Subcutaneous adipose tissue (tissue), 4 donors: ENCODE data around the gene BLNK. TPM values are rescaled to one million over a fixed set of nuclear protein-coding genes. Genes with fewer than 3 reads are reported as not detected.

Experiments
- total RNA-seq, 4 donors: library from RNA; depleted of rRNA; stranded (reverse); fragments of >200 nt; gene quantifications; one replicate each; pipeline ENCODE4 v1.1.0, GENCODE V29; 2016
- TF ChIP-seq, protein P1 (sequence below): fragments of 450-650 bp; IDR thresholded peaks from one replicate; pipeline ENCODE4 v1.5.1; 2016; ENCODE audit warnings: low read depth, mild to moderate bottlenecking, control low read depth, antibody characterized with exemption, moderate library complexity

BLNK gene
- total RNA-seq, 4 donors from 2014 or later: 2.1 to 12.6 (median 6.1) TPM

GRCh38 chr10:96211764-96212163, 59.6 kb downstream of the BLNK start:
- TF ChIP-seq, protein P1, sequence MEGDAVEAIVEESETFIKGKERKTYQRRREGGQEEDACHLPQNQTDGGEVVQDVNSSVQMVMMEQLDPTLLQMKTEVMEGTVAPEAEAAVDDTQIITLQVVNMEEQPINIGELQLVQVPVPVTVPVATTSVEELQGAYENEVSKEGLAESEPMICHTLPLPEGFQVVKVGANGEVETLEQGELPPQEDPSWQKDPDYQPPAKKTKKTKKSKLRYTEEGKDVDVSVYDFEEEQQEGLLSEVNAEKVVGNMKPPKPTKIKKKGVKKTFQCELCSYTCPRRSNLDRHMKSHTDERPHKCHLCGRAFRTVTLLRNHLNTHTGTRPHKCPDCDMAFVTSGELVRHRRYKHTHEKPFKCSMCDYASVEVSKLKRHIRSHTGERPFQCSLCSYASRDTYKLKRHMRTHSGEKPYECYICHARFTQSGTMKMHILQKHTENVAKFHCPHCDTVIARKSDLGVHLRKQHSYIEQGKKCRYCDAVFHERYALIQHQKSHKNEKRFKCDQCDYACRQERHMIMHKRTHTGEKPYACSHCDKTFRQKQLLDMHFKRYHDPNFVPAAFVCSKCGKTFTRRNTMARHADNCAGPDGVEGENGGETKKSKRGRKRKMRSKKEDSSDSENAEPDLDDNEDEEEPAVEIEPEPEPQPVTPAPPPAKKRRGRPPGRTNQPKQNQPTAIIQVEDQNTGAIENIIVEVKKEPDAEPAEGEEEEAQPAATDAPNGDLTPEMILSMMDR: no peak

GRCh38 chr10:96208946-96209345, 62.4 kb downstream of the BLNK start:
- TF ChIP-seq, protein P1: no peak

- TF ChIP-seq, protein P1: no peak
These were observed 63.1 kb downstream of the BLNK start for GRCh38 chr10:96208271-96208670.

DNA sequence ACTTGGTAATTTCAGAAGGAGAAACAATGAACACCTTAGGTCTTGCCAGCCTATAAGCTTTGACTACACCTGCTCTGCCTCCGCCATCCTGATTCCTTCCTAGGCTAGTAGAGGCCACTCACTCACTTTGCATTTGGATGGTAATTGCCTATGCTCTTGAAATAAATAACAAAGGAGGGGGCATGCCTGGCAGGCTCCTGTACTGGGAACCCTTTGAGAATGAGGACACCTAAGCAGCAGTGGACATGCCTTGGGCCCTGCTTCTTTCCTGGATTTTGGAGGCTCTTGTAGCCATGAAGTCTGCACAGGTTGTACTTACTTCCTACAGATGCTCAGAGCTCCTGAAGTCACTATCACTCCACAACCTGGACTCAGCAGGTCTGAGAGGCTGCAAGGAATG, 65.8 kb downstream of the BLNK start:
- TF ChIP-seq, protein P1: no peak

DNA sequence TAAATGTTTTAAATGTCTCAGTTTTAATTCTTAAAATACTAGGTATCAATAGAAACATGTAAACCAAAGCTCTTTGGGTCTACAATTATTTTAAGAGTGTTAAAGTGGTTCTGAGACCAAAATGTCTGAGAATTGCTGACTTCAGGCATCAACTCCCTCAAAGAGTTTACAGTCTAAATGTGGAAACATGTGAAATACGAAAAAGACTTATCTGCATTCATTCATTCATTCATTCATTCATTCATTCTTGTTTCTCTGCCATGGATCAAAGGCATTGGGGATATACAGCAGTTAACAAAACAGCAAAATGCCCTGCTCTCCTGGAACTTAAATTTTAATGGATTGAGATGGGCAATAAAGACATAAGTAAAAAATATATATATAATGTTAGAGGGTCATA, 69.8 kb downstream of the BLNK start:
- TF ChIP-seq, protein P1: no peak

DNA sequence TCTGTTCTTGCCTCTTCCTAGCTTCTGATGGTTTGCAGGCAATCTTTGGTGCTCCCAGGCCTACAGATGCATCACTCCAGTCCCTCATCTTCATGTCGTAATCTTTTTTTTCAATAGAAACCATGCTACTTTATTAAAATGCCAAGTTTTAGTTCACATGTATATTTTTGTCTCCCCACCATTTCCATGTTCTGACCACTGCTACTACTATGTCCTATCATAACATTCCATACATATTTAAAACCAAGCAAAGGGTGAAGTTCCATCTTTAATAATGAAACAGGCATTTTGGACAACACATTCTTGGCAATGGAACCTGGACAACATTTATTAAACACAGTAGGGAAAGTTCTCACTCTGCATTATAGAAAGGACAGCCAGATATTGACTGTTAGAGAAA, 82.5 kb downstream of the BLNK start:
- TF ChIP-seq, protein P1: no peak

GRCh38 chr10:96188421-96188820, 82.9 kb downstream of the BLNK start:
- TF ChIP-seq, protein P1: no peak
